ENCODE measurements around the gene SPON1.

GRCh38 chr11:14107050-14107430, 144.5 kb downstream of the SPON1 start:
- TF ChIP-seq CTCF (IDR thresholded peaks at IDR 0.05; ENCODE audit: low read length) (no peak), EZH2 (optimal IDR thresholded peaks at IDR 0.05; ENCODE audit: low read depth, low read length) (no peak)
